HG03280 (cell line): ENCODE measurements around the gene RGS12.

Experiments used
- ATAC-seq: cut with Tn5 transposase; IDR thresholded peaks from one replicate; pipeline ENCODE4 v1.9.1; 2021; ENCODE audit warnings: mild to moderate bottlenecking, moderate library complexity; ENCODE audit not compliant: unreplicated experiment

RGS12 gene

GRCh38 chr4:3292571-3293400 is at the start of gene RGS12:
Gene RGS12 (plus strand): TSS chr4:3293021. CDS start chr4:3316171, 23,150 bp downstream.
- ATAC-seq = peak; percentile 67

- no peak for ATAC-seq
Observed at GRCh38 chr4:3243136-3243780, 49.6 kb upstream of the RGS12 start.

- ATAC-seq = no peak
Observed at GRCh38 chr4:3244002-3244401, 48.8 kb upstream of the RGS12 start.

- no peak for ATAC-seq
Observed at GRCh38 chr4:3244747-3245146, 48.1 kb upstream of the RGS12 start.

- ATAC-seq = no peak
Observed at GRCh38 chr4:3245676-3246075, 47.1 kb upstream of the RGS12 start.

- no peak for ATAC-seq
Observed at GRCh38 chr4:3246458-3247398, 46.1 kb upstream of the RGS12 start.

- no peak for ATAC-seq
Observed at GRCh38 chr4:3247399-3248177, 45.2 kb upstream of the RGS12 start.

- no peak for ATAC-seq
Observed at GRCh38 chr4:3248178-3248480, 44.7 kb upstream of the RGS12 start.

GRCh38 chr4:3248811-3249661 is 43.8 kb upstream of the RGS12 start, which contains the start of gene MSANTD1:
Gene MSANTD1 (plus strand): TSS chr4:3249159. CDS start chr4:3249223, 64 bp downstream.
- no peak for ATAC-seq

- no peak for ATAC-seq
Observed at GRCh38 chr4:3249711-3250437, 42.9 kb upstream of the RGS12 start.

- ATAC-seq = no peak
Observed at GRCh38 chr4:3250438-3250955, 42.3 kb upstream of the RGS12 start.

- ATAC-seq = no peak
Observed at GRCh38 chr4:3250956-3251690, 41.7 kb upstream of the RGS12 start.

- ATAC-seq = no peak
Observed at GRCh38 chr4:3251691-3252479, 40.9 kb upstream of the RGS12 start.

GRCh38 chr4:3252480-3252828 is 40.4 kb upstream of the RGS12 start:
- no peak for ATAC-seq

GRCh38 chr4:3252831-3253641 is 39.8 kb upstream of the RGS12 start:
- no peak for ATAC-seq

GRCh38 chr4:3253808-3254207 is 39.0 kb upstream of the RGS12 start:
- ATAC-seq = no peak
